ENCODE measurements around the gene CACNB4. TPM values are rescaled to one million over a fixed set of nuclear protein-coding genes. Genes with fewer than 3 reads are reported as not detected.
A peak's percentile ranks its signal among the peaks of the same experiment; 100 is the strongest.

Gene CACNB4
- total and polyA plus RNA-seq, 5 donors = 0.25 to 1.5 (median 0.86) TPM

DNA sequence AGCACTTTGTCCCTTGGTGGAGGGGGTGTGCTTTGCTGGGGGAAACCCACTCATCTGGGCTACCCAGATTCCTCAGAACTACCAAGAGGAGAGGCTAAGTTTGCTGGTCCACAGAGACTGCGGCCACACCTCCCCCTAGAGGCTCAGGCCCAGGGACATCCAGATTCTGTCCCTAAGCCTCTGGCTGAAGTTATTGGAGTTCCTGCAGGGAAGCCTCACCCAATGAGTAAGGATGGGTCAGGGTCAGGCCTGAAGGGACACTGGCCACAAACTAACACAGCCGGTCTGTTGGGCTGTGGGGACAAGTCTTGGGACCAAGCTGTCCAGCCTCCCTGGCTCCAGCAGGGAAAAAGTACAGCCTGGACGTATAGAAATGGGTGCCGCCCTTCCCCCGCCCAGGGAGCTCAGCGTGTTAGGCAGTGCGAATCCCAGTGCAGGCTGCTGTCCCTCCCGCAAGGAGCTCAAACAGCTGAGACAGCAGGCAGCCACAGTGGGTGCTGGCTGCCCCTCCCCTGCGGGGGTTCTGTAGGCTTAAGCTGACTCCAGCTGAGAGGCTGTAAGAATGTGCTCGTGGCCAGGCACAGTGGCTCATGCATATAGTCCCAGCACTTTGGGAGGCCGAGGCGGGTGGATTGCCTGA lies 183.7 kb downstream of the CACNB4 start:
- peak in 1 of 2 donors; percentile 33 for ATAC-seq
- DNase-seq = peak in 2 of 3 donors; percentile 53 to 63
- Histone ChIP-seq H3K9me3 (ENCODE audit: control insufficient read depth, low read length) (no peaks in the 10 kb centered on the region), H3K4me1 (ENCODE audit: control insufficient read depth, insufficient read depth, low read length) (peaks cover 2% of the 10 kb centered on the region), H3K27me3 (ENCODE audit: control insufficient read depth, insufficient read depth) (no peaks in the 10 kb centered on the region), H3K27ac (ENCODE audit: low read length) (no peak overlapping the region), H3K4me3 (ENCODE audit: low read length) (no peak overlapping the region)
- intact Hi-C loops (cut with DNase I) = no loop called here
- 91% methylated on average over 12 of the region's 12 CpGs for WGBS

DNA sequence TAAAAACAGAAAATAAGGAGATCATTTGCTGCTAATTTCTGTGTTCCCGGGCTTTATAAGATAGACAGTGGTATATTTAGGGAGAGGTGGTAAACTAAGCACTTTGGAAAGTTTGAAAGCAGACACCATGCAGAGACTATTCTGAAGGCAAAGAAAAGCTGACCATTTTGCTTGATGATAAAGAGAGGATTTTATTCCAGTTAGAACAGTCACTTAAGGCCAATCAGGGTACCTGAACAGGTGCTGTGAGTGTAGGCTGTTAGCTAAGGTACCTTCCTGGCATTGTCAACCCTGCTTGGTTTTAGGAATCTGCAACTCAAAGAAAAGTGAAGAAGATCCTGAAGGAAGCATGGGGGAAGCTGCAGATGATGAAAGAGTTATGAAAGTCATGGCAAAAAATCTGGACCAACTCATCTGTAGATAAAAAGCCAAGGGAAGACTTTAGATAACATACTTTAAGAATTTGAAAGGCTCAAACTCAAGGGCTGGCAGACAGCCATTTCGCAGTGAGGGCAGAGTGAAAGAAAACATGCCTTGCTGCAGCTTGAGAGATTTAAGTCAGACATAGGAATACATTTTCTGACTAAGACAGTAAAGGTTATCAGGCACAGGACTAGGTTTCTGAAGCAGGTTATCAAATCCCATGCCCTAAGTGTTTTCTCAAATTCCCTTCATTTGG lies 190.5 kb downstream of the CACNB4 start:
- ATAC-seq = no peak

DNA sequence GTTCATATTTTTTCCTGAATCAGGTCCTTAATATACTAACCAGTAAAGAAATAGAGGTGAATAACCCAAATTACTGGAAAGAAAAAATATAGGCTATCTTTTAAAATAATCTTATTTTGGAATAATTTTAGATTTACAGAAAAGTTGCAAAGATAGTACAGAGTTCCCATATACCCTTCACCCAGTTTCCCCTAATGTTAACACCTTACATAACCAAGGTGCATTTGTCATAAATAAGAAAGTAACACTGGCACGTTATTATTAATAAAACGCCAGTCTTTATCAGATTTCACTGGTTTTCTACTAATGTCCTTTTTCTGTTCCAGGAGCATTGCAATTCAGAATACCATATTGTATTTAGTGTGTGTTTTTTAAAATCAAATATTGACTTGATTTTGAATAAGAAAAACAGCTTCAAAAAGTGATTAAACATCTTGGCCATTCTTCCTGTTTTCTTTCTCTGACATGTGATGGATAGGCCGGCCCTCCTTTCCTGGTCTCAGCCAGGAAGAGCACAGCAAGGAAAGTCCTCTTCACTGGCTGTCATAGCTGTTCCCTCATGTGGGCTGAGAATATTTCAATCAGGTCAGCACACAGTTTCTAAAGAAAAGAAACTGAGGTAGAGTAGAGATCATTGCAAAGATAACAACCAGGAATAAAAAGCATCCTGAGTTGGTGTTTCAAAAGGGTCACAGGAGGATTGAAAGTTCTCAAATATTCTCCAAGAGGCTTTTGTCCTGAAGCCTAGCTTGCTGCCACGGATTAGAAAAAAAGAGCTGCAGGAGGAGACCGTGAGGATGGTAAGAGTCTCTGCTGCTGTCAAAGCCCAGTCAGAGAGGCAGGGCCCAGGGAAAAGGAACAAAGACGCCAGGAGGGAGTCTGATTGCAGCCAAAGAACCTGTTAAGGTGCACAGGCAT lies 191.3 kb downstream of the CACNB4 start:
- intact Hi-C loops (cut with DNase I) = no loop called here
- H3K9me3 ChIP-seq (ENCODE audit: control insufficient read depth, low read length) = no peaks in the 10 kb centered on the region
- H3K4me3 ChIP-seq (ENCODE audit: low read length) = no peak overlapping the region
- H3K27me3 ChIP-seq (ENCODE audit: control insufficient read depth, insufficient read depth) = no peaks in the 10 kb centered on the region
- no peak overlapping the region for H3K27ac ChIP-seq (ENCODE audit: low read length)
- DNase-seq = no peak
- no peaks in the 10 kb centered on the region for H3K4me1 ChIP-seq (ENCODE audit: control insufficient read depth, insufficient read depth, low read length)
- 48% methylated on average over 6 of the region's 6 CpGs for WGBS
- peak in 1 of 2 donors; percentile 53 for ATAC-seq

More for the DNA sequence above, 190.5 kb downstream of the CACNB4 start:
- peak in 2 of 3 donors; percentile 14 to 40 for DNase-seq
- Histone ChIP-seq H3K9me3 (ENCODE audit: control insufficient read depth, low read length) (no peaks in the 10 kb centered on the region), H3K27me3 (ENCODE audit: control insufficient read depth, insufficient read depth) (no peaks in the 10 kb centered on the region), H3K4me3 (ENCODE audit: low read length) (no peak overlapping the region), H3K4me1 (ENCODE audit: control insufficient read depth, insufficient read depth, low read length) (no peaks in the 10 kb centered on the region), H3K27ac (ENCODE audit: low read length) (no peak overlapping the region)
- intact Hi-C loops (cut with DNase I) = no loop called here
- WGBS = 57% methylated on average over 2 of the region's 2 CpGs

DNA sequence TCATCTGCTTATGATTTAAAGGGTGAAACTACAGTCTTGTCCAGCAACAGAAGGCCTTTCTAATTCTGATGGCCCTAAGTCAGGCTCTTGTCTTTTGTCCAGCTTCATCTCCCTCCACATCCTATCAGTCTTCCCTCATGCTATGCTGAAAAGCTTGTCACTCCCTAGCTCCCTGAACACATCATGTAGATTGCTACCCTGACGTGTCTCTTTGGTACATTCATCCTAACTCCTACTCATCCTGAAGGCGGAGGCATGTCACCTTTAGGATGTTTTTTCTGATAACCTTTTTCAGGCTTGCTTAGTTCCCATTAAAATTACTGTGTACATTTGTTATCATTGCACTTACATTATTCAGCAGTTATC lies 192.2 kb downstream of the CACNB4 start:
- ATAC-seq (no peak), DNase-seq (no peak)
- no peaks in the 10 kb centered on the region for H3K9me3 ChIP-seq (ENCODE audit: control insufficient read depth, low read length)
- no peaks in the 10 kb centered on the region for H3K4me1 ChIP-seq (ENCODE audit: control insufficient read depth, insufficient read depth, low read length)
- intact Hi-C loops (cut with DNase I) = no loop called here
- no peak overlapping the region for H3K27ac ChIP-seq (ENCODE audit: low read length)
- no peaks in the 10 kb centered on the region for H3K27me3 ChIP-seq (ENCODE audit: control insufficient read depth, insufficient read depth)
- 73% methylated on average over 2 of the region's 2 CpGs for WGBS
- H3K4me3 ChIP-seq (ENCODE audit: low read length) = no peak overlapping the region

DNA sequence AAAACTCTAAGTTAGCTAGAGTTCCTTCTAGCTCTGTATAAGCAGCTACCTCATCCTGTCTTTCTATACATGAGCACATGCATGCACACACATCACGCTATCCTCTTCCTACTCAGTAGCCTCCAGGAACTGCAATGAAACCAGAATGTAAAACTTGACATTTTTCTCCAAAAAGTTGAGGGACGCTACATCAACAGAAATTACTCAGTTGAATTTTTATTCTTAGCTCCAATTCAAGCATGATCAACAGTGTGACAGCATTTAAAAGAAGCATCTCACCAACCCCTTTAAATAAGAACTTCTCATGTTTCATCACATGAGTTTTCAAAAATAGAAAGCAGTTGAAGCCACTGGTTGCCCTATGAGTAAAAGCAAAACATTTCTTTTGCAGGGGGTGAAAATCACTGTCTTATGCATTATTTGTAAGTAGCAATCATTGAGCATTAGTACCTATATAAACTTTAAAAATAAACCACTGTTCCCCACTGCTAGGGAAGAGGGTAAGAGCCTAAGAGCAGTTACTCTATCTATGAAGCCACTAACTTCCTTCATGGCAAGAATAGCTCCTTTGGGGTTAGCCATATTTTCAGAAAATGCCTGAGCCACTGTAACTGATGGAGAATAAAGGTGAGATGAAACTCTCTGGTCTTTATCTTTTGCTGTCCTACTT lies 192.7 kb downstream of the CACNB4 start:
- WGBS = 63% methylated on average over 2 of the region's 2 CpGs
- Histone ChIP-seq H3K27ac (ENCODE audit: low read length) (no peak overlapping the region), H3K4me3 (ENCODE audit: low read length) (no peak overlapping the region), H3K9me3 (ENCODE audit: control insufficient read depth, low read length) (no peaks in the 10 kb centered on the region), H3K4me1 (ENCODE audit: control insufficient read depth, insufficient read depth, low read length) (no peaks in the 10 kb centered on the region), H3K27me3 (ENCODE audit: control insufficient read depth, insufficient read depth) (no peaks in the 10 kb centered on the region)
- DNase-seq (no peak), ATAC-seq (peak in 1 of 2 donors; percentile 54)
- intact Hi-C loops (cut with DNase I) = no loop called here

DNA sequence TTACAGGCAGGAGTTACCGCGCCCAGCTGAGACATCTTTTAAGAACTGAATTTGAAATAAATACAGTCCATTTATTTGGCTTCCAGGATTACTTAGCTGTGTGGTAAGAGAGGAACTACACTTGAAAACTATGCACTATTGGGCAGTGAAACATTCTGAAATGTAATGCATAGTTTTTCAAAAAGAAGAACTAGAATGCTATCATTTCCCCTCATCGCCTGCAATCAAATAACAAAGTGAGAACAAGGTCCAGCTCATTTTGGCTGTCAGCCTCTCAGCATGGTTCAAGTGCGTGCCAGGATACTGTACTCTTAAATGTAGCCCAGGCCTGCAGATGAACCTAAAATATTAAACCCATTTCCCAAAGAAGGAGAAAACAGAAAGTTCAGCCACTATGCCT lies 194.0 kb downstream of the CACNB4 start:
- DNase-seq (no peak), ATAC-seq (peak in 1 of 2 donors; percentile 53)
- 70% methylated on average over 4 of the region's 4 CpGs for WGBS
- H3K27me3 ChIP-seq (ENCODE audit: control insufficient read depth, insufficient read depth) = no peaks in the 10 kb centered on the region
- no peaks in the 10 kb centered on the region for H3K4me1 ChIP-seq (ENCODE audit: control insufficient read depth, insufficient read depth, low read length)
- no peaks in the 10 kb centered on the region for H3K9me3 ChIP-seq (ENCODE audit: control insufficient read depth, low read length)
- H3K4me3 ChIP-seq (ENCODE audit: low read length) = no peak overlapping the region
- no peak overlapping the region for H3K27ac ChIP-seq (ENCODE audit: low read length)
- intact Hi-C loops (cut with DNase I) = no loop called here

DNA sequence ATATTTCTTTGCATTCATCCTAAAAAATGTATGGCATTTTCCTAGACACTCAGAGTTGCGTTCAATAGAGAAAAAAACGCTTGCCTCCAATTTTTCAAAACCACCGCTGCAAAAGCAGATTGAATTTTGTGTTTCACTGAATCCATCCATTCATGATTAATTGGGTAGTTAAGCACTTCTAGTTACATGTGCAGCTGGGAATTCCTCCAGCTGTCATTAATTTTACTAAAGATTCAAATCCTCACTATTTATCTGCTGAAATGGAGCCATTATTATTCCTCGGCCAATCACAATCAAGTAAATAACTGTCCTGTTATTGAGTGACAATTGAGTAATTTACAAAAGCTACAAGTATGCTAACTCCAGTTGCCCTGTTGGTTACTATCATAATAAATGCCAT lies 194.8 kb downstream of the CACNB4 start:
- intact Hi-C loops (cut with DNase I) = no loop called here
- H3K27me3 ChIP-seq (ENCODE audit: control insufficient read depth, insufficient read depth) = no peaks in the 10 kb centered on the region
- no peak overlapping the region for H3K27ac ChIP-seq (ENCODE audit: low read length)
- 77% methylated on average over 4 of the region's 4 CpGs for WGBS
- no peak overlapping the region for H3K4me3 ChIP-seq (ENCODE audit: low read length)
- DNase-seq = no peak
- no peaks in the 10 kb centered on the region for H3K4me1 ChIP-seq (ENCODE audit: control insufficient read depth, insufficient read depth, low read length)
- H3K9me3 ChIP-seq (ENCODE audit: control insufficient read depth, low read length) = no peaks in the 10 kb centered on the region
- no peak for ATAC-seq

DNA sequence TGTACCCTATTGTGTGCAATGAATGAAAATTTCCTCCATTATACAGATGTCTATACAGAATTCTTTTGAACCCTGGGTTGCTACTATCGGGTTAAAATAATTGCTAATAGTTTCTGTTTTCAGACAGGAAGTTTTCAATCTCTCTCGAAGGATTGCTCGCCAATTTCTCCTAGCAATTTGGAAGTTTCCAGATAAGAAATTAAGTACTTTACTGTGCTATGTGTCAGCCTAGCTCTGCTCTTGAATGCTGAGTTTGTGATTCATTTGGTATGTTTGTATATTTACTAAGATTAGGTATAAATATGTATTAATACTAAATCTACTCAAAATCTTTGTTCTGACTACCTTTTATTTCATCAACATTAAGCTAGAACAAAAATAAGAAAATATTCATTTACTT lies 196.0 kb downstream of the CACNB4 start:
- intact Hi-C loops (cut with DNase I) = no loop called here
- 22% methylated on average over 3 of the region's 3 CpGs for WGBS
- Histone ChIP-seq H3K27me3 (ENCODE audit: control insufficient read depth, insufficient read depth) (no peaks in the 10 kb centered on the region), H3K4me1 (ENCODE audit: control insufficient read depth, insufficient read depth, low read length) (no peaks in the 10 kb centered on the region), H3K27ac (ENCODE audit: low read length) (no peak overlapping the region), H3K9me3 (ENCODE audit: control insufficient read depth, low read length) (no peaks in the 10 kb centered on the region), H3K4me3 (ENCODE audit: low read length) (no peak overlapping the region)
- DNase-seq (no peak), ATAC-seq (no peak)

DNA sequence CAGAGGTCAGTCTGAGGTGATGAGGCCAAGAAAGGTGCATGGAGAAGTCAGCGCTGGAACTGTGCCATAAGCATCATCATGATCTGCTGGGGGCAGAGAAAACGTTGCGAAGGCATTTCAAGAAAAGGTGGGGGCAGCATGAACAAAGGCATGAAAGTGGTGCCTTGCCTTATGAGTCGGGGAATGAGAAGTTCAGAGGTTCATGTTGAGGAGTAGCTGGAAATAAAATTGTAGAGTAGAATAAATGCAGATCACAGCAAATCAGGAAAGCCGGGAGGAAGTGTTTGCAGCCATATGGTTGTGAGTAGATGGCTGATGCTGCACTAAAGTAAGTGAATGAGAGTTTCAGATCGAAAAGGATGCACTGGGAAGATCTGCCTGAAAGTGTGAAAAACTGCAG lies 198.5 kb downstream of the CACNB4 start:
- no peaks in the 10 kb centered on the region for H3K27me3 ChIP-seq (ENCODE audit: control insufficient read depth, insufficient read depth)
- no peaks in the 10 kb centered on the region for H3K9me3 ChIP-seq (ENCODE audit: control insufficient read depth, low read length)
- no peaks in the 10 kb centered on the region for H3K4me1 ChIP-seq (ENCODE audit: control insufficient read depth, insufficient read depth, low read length)
- 63% methylated on average over 6 of the region's 6 CpGs for WGBS
- H3K4me3 ChIP-seq (ENCODE audit: low read length) = no peak overlapping the region
- no peak for ATAC-seq
- DNase-seq = no peak
- H3K27ac ChIP-seq (ENCODE audit: low read length) = no peak overlapping the region
- intact Hi-C loops (cut with DNase I) = no loop called here

DNA sequence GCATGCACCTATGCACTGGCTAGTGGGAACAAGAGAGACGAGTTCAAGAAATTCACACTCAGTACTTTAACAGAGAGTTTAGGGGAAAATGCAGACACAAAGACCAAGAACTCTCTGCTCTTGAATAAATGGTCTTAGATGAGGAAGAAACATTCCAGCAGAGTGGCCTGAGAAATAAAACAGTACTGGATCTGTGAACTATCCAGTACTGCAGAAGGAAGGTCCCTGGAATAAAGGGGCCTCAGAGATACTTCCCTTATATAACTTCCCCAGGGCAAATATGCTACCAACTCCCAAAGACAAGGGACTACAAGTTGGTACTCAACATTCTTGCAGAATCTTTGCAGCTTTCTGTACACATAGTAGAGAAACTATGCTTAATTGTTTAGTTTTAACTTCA lies 199.7 kb downstream of the CACNB4 start:
- ATAC-seq = no peak

More for the DNA sequence above, 199.7 kb downstream of the CACNB4 start:
- DNase-seq = no peak
- 71% methylated on average over 1 of the region's 1 CpG for WGBS
- Histone ChIP-seq H3K27me3 (ENCODE audit: control insufficient read depth, insufficient read depth) (no peaks in the 10 kb centered on the region), H3K4me1 (ENCODE audit: control insufficient read depth, insufficient read depth, low read length) (no peaks in the 10 kb centered on the region), H3K9me3 (ENCODE audit: control insufficient read depth, low read length) (no peaks in the 10 kb centered on the region), H3K4me3 (ENCODE audit: low read length) (no peak overlapping the region), H3K27ac (ENCODE audit: low read length) (no peak overlapping the region)
- intact Hi-C loops (cut with DNase I) = no loop called here
